Measurements from ENCODE around the gene SYNE4. TPM values are rescaled to one million over a fixed set of nuclear protein-coding genes. Genes with fewer than 3 reads are reported as not detected.

Gene SYNE4
- total RNA-seq, 1 donor = under 0.01 TPM

DNA sequence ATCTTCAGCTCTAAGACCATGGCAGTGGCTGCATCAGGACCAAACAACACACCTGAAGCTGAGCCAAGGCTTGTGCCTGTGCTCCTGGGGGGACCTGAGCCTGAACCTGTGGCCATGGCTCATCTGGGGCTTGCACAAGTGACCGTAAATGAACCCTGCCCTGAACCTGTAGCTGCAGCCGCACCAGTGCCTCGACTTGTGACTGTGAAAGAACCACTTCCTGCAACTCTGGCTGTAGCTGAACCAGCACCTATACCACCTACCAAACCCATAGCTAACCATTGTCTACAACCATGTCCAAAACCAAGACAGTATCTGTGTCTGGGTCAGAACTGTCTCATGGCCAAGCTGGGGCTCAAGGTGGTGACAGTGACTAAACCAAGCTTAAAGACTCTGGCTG is 41.8 kb downstream of the SYNE4 start:
- Histone ChIP-seq H3K27ac (ENCODE audit: low read depth, low read length) (no peak overlapping the region), H4K20me1 (ENCODE audit: insufficient read depth, low read length) (no peaks in the 10 kb centered on the region), H3K79me2 (ENCODE audit: insufficient read depth, low read length) (no peaks in the 10 kb centered on the region), H3K4me3 (ENCODE audit: insufficient read depth, low read length) (no peak overlapping the region), H2AFZ (ENCODE audit: low read length) (no peak overlapping the region), H3K27me3 (ENCODE audit: insufficient read depth, low read length) (peaks cover 4% of the 10 kb centered on the region), H3K4me1 (ENCODE audit: insufficient read depth, low read length) (no peaks in the 10 kb centered on the region), H3K36me3 (ENCODE audit: insufficient read depth, low read length) (no peaks in the 10 kb centered on the region), H3K9me3 (ENCODE audit: low read depth, low read length) (no peaks in the 10 kb centered on the region), H3K4me2 (ENCODE audit: insufficient read depth, low read length) (no peak overlapping the region)
- TF ChIP-seq, protein P1, sequence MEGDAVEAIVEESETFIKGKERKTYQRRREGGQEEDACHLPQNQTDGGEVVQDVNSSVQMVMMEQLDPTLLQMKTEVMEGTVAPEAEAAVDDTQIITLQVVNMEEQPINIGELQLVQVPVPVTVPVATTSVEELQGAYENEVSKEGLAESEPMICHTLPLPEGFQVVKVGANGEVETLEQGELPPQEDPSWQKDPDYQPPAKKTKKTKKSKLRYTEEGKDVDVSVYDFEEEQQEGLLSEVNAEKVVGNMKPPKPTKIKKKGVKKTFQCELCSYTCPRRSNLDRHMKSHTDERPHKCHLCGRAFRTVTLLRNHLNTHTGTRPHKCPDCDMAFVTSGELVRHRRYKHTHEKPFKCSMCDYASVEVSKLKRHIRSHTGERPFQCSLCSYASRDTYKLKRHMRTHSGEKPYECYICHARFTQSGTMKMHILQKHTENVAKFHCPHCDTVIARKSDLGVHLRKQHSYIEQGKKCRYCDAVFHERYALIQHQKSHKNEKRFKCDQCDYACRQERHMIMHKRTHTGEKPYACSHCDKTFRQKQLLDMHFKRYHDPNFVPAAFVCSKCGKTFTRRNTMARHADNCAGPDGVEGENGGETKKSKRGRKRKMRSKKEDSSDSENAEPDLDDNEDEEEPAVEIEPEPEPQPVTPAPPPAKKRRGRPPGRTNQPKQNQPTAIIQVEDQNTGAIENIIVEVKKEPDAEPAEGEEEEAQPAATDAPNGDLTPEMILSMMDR (IDR thresholded peaks at IDR 0.05; ENCODE audit: extremely low read depth, low read depth, low read length) = no peak
- no peak for DNase-seq (ENCODE audit: insufficient read length, low spot score, missing footprints)

- Histone ChIP-seq H3K9me3 (ENCODE audit: low read depth, low read length) (no peaks in the 10 kb centered on the region), H3K36me3 (ENCODE audit: insufficient read depth, low read length) (no peaks in the 10 kb centered on the region), H3K4me1 (ENCODE audit: insufficient read depth, low read length) (no peaks in the 10 kb centered on the region), H3K4me3 (ENCODE audit: insufficient read depth, low read length) (no peak overlapping the region), H3K27ac (ENCODE audit: low read depth, low read length) (no peak overlapping the region), H3K4me2 (ENCODE audit: insufficient read depth, low read length) (no peak overlapping the region), H3K79me2 (ENCODE audit: insufficient read depth, low read length) (no peaks in the 10 kb centered on the region), H3K27me3 (ENCODE audit: insufficient read depth, low read length) (peaks cover 21% of the 10 kb centered on the region), H2AFZ (ENCODE audit: low read length) (no peak overlapping the region), H4K20me1 (ENCODE audit: insufficient read depth, low read length) (no peaks in the 10 kb centered on the region)
- peak; percentile 95 for DNase-seq (ENCODE audit: insufficient read length, low spot score, missing footprints)
- TF ChIP-seq, protein P1 (IDR thresholded peaks at IDR 0.05; ENCODE audit: extremely low read depth, low read depth, low read length) = no peak
Observed at GRCh38 chr19:35963514-35963913, 45.1 kb downstream of the SYNE4 start.

DNA sequence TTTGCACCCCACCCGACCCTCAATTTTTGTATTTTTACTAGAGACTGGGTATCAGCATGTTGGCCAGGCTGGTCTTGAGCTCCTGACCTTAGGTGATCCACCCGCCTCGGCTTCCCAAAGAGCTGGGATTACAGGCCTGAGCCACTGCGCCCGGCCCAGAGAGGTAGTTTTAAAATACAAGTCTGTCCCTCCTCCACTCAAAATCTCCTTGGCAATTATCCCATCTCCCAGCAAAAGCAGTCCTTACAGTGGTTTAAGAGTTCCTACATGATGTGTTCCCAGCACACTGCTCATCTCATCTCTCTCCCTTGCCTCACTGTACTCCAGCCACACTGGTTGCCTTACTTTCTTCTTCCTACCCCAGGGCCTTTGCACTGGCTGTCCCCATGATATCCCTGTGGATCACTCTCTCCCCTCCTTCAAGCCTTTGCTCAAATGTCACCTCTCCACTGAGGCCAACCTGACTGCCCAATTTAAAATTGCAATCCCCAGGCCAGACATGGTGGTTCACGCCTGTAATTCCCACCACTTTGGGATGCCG is 48.1 kb downstream of the SYNE4 start:
- Histone ChIP-seq H3K4me3 (ENCODE audit: insufficient read depth, low read length) (no peak overlapping the region), H3K4me2 (ENCODE audit: insufficient read depth, low read length) (no peak overlapping the region), H3K36me3 (ENCODE audit: insufficient read depth, low read length) (no peaks in the 10 kb centered on the region), H3K4me1 (ENCODE audit: insufficient read depth, low read length) (no peaks in the 10 kb centered on the region), H4K20me1 (ENCODE audit: insufficient read depth, low read length) (no peaks in the 10 kb centered on the region), H3K79me2 (ENCODE audit: insufficient read depth, low read length) (no peaks in the 10 kb centered on the region), H3K27ac (ENCODE audit: low read depth, low read length) (no peak overlapping the region), H3K27me3 (ENCODE audit: insufficient read depth, low read length) (peaks cover 28% of the 10 kb centered on the region), H2AFZ (ENCODE audit: low read length) (no peak overlapping the region), H3K9me3 (ENCODE audit: low read depth, low read length) (no peaks in the 10 kb centered on the region)
- TF ChIP-seq, protein P1 (IDR thresholded peaks at IDR 0.05; ENCODE audit: extremely low read depth, low read depth, low read length) = no peak
- peak; percentile 6 for DNase-seq (ENCODE audit: insufficient read length, low spot score, missing footprints)

GRCh38 chr19:35959968-35960320 is 48.7 kb downstream of the SYNE4 start:
- peaks cover 28% of the 10 kb centered on the region for H3K27me3 ChIP-seq (ENCODE audit: insufficient read depth, low read length)
- H3K4me1 ChIP-seq (ENCODE audit: insufficient read depth, low read length) = no peaks in the 10 kb centered on the region

More at GRCh38 chr19:35959968-35960320, 48.7 kb downstream of the SYNE4 start:
- no peaks in the 10 kb centered on the region for H4K20me1 ChIP-seq (ENCODE audit: insufficient read depth, low read length)
- H3K4me3 ChIP-seq (ENCODE audit: insufficient read depth, low read length) = no peak overlapping the region
- H3K4me2 ChIP-seq (ENCODE audit: insufficient read depth, low read length) = no peak overlapping the region
- TF ChIP-seq, protein P1 (IDR thresholded peaks at IDR 0.05; ENCODE audit: extremely low read depth, low read depth, low read length) = no peak
- no peak overlapping the region for H2AFZ ChIP-seq (ENCODE audit: low read length)
- no peak overlapping the region for H3K27ac ChIP-seq (ENCODE audit: low read depth, low read length)
- H3K9me3 ChIP-seq (ENCODE audit: low read depth, low read length) = no peaks in the 10 kb centered on the region
- H3K79me2 ChIP-seq (ENCODE audit: insufficient read depth, low read length) = no peaks in the 10 kb centered on the region
- no peaks in the 10 kb centered on the region for H3K36me3 ChIP-seq (ENCODE audit: insufficient read depth, low read length)
- DNase-seq (ENCODE audit: insufficient read length, low spot score, missing footprints) = peak; percentile 1
